ENCODE data around the gene SLC7A6OS. TPM values are rescaled to one million over a fixed set of nuclear protein-coding genes. Genes with fewer than 3 reads are reported as not detected.
"Not testable (repeated sequence)": the region's sequence is repeated elsewhere in the genome, so short reads cannot be mapped to it uniquely, and the experiment has no call there.

SLC7A6OS gene
- total RNA-seq, 2 experiments from 2014 or later = 17.4 to 21.7 TPM

GRCh38 chr16:68296693-68297092 lies 14.1 kb downstream of the SLC7A6OS start:
- no peak for DNase-seq
- Mint-ChIP-seq H3K27me3 (no peaks in the 10 kb centered on the region), H3K9me3 (ENCODE audit: low read depth) (no peaks in the 10 kb centered on the region), H3K4me3 (no peak overlapping the region), H3K4me1 (peaks cover 24% of the 10 kb centered on the region), H3K36me3 (ENCODE audit: low read depth) (peaks cover 65% of the 10 kb centered on the region), H3K27ac (peak overlapping the region; percentile 37)
- POLR2A ChIA-PET = no interaction called here
- CTCF ChIA-PET = interaction anchor here (0.9 to 7.7 kb wide), 5 partner anchors 10 to 35 kb away, joined by 3 to 54 read pairs (median 3); partner anchors contain the start of gene SLC7A6
- no peak for ATAC-seq
- intact Hi-C loops (cut with DNase I, micrococcal nuclease) = no loop called here

- DNase-seq (no peak), ATAC-seq (no peak)
- no peaks in the 10 kb centered on the region for H3K9me3 Mint-ChIP-seq (ENCODE audit: low read depth)
- H3K36me3 Mint-ChIP-seq (ENCODE audit: low read depth) = peaks cover 67% of the 10 kb centered on the region
- intact Hi-C loops (cut with DNase I, micrococcal nuclease) = no loop called here
- no peaks in the 10 kb centered on the region for H3K27me3 Mint-ChIP-seq
- POLR2A ChIA-PET = no interaction called here
- no peak overlapping the region for H3K4me3 Mint-ChIP-seq
- CTCF ChIA-PET = interaction anchor here (1.0 to 7.7 kb wide), 4 partner anchors 10 to 204 kb away, joined by 3 to 54 read pairs (median 4); no protein-coding TSS in a partner anchor
- peak overlapping the region; percentile 37 for H3K27ac Mint-ChIP-seq
- H3K4me1 Mint-ChIP-seq = peaks cover 26% of the 10 kb centered on the region
Observed at GRCh38 chr16:68296291-68296690, 14.5 kb downstream of the SLC7A6OS start.

- Mint-ChIP-seq H3K27ac (peak overlapping the region; percentile 96), H3K4me1 (peaks cover 56% of the 10 kb centered on the region), H3K36me3 (ENCODE audit: low read depth) (peaks cover 61% of the 10 kb centered on the region), H3K27me3 (no peaks in the 10 kb centered on the region), H3K4me3 (no peak overlapping the region), H3K9me3 (ENCODE audit: low read depth) (no peaks in the 10 kb centered on the region)
- no peak for ATAC-seq
- intact Hi-C loops (cut with DNase I, micrococcal nuclease) = no loop called here
- POLR2A ChIA-PET = interaction anchor here (1.3 kb wide), 1 partner anchor 19 kb away, joined by 6 read pairs; the partner anchor contains the start of genes PRMT7 and SLC7A6OS
- DNase-seq = no peak
- CTCF ChIA-PET = interaction anchor here (0.6 to 7.7 kb wide), 8 partner anchors 8 to 31 kb away, joined by 3 to 54 read pairs (median 8); partner anchors contain the start of gene SLC7A6
Observed at GRCh38 chr16:68292425-68292824, 18.3 kb downstream of the SLC7A6OS start.

GRCh38 chr16:68291227-68291626 lies 19.5 kb downstream of the SLC7A6OS start:
- CTCF ChIA-PET = interaction anchor here (0.6 to 7.7 kb wide), 11 partner anchors 8 to 61 kb away, joined by 3 to 54 read pairs (median 6); partner anchors contain the start of gene SLC7A6
- no peaks in the 10 kb centered on the region for H3K27me3 Mint-ChIP-seq
- peak overlapping the region; percentile 96 for H3K27ac Mint-ChIP-seq
- DNase-seq (no peak), ATAC-seq (no peak)
- POLR2A ChIA-PET = interaction anchor here (1.3 kb wide), 1 partner anchor 20 kb away, joined by 6 read pairs; the partner anchor contains the start of genes PRMT7 and SLC7A6OS
- peaks cover 68% of the 10 kb centered on the region for H3K4me1 Mint-ChIP-seq
- no peak overlapping the region for H3K4me3 Mint-ChIP-seq
- peaks cover 64% of the 10 kb centered on the region for H3K36me3 Mint-ChIP-seq (ENCODE audit: low read depth)
- intact Hi-C loops (cut with DNase I, micrococcal nuclease) = no loop called here
- H3K9me3 Mint-ChIP-seq (ENCODE audit: low read depth) = no peaks in the 10 kb centered on the region

- ATAC-seq (no peak), DNase-seq (no peak)
- POLR2A ChIA-PET = interaction anchor here (0.5 to 2.3 kb wide), 6 partner anchors 9 to 26 kb away, joined by 3 to 11 read pairs (median 3); partner anchors contain the start of gene SLC7A6
- peaks cover 62% of the 10 kb centered on the region for H3K36me3 Mint-ChIP-seq (ENCODE audit: low read depth)
- H3K27me3 Mint-ChIP-seq = no peaks in the 10 kb centered on the region
- no peak overlapping the region for H3K4me3 Mint-ChIP-seq
- intact Hi-C loops (cut with DNase I, micrococcal nuclease) = no loop called here
- peaks cover 76% of the 10 kb centered on the region for H3K4me1 Mint-ChIP-seq
- peak overlapping the region; percentile 96 for H3K27ac Mint-ChIP-seq
- CTCF ChIA-PET = interaction anchor here (0.9 to 7.7 kb wide), 13 partner anchors 10 to 54 kb away, joined by 3 to 54 read pairs (median 11); partner anchors contain the start of genes PRMT7, SLC7A6 and SLC7A6OS
- no peaks in the 10 kb centered on the region for H3K9me3 Mint-ChIP-seq (ENCODE audit: low read depth)
Observed at GRCh38 chr16:68290450-68290849, 20.3 kb downstream of the SLC7A6OS start.

- CTCF ChIA-PET = interaction anchor here (0.6 to 7.7 kb wide), 19 partner anchors 10 to 1063 kb away, joined by 3 to 54 read pairs (median 6); partner anchors contain the start of genes PRMT7, SLC7A6 and SLC7A6OS
- POLR2A ChIA-PET = interaction anchor here (0.6 to 2.3 kb wide), 7 partner anchors 8 to 29 kb away, joined by 3 to 11 read pairs (median 4); partner anchors contain the start of gene SLC7A6
- H3K27me3 Mint-ChIP-seq = no peaks in the 10 kb centered on the region
- peak overlapping the region; percentile 0 for H3K4me3 Mint-ChIP-seq
- H3K36me3 Mint-ChIP-seq (ENCODE audit: low read depth) = peaks cover 62% of the 10 kb centered on the region
- ATAC-seq (peak; percentile 77), DNase-seq (peak; percentile 79)
- peak overlapping the region; percentile 96 for H3K27ac Mint-ChIP-seq
- intact Hi-C loops (cut with DNase I, micrococcal nuclease) = loop anchor here (1.0 to 2.0 kb wide), 3 partner anchors 14 to 25 kb away; partner anchors contain the start of gene SLC7A6 (in 1 of the 2)
- H3K9me3 Mint-ChIP-seq (ENCODE audit: low read depth) = no peaks in the 10 kb centered on the region
- peaks cover 83% of the 10 kb centered on the region for H3K4me1 Mint-ChIP-seq
Observed at GRCh38 chr16:68289621-68290329, 21.0 kb downstream of the SLC7A6OS start.

- Mint-ChIP-seq H3K4me1 (peaks cover 88% of the 10 kb centered on the region), H3K9me3 (ENCODE audit: low read depth) (no peaks in the 10 kb centered on the region), H3K4me3 (peak overlapping the region; percentile 0), H3K36me3 (ENCODE audit: low read depth) (peaks cover 62% of the 10 kb centered on the region), H3K27ac (peak overlapping the region; percentile 96), H3K27me3 (no peaks in the 10 kb centered on the region)
- DNase-seq (no peak), ATAC-seq (no peak)
- ChIA-PET POLR2A (interaction anchor here (0.9 to 2.3 kb wide), 4 partner anchors 12 to 30 kb away, joined by 4 to 11 read pairs (median 5); partner anchors contain the start of gene SLC7A6), CTCF (interaction anchor here (0.6 to 6.1 kb wide), 13 partner anchors 10 to 1063 kb away, joined by 3 to 32 read pairs (median 7); partner anchors contain the start of genes PRMT7, SLC7A6 and SLC7A6OS)
- intact Hi-C loops (cut with DNase I, micrococcal nuclease) = loop anchor here (1.0 to 2.0 kb wide), 3 partner anchors 14 to 25 kb away; partner anchors contain the start of gene SLC7A6 (in 1 of the 2)
Observed at GRCh38 chr16:68289202-68289601, 21.5 kb downstream of the SLC7A6OS start.

GRCh38 chr16:68288796-68289195 lies 21.9 kb downstream of the SLC7A6OS start:
- H3K27me3 Mint-ChIP-seq; H3K4me3 Mint-ChIP-seq; ATAC-seq; DNase-seq; H3K9me3 Mint-ChIP-seq (ENCODE audit: low read depth): not testable (repeated sequence)
- Mint-ChIP-seq H3K4me1 (peaks cover 92% of the 10 kb centered on the region), H3K36me3 (ENCODE audit: low read depth) (peaks cover 63% of the 10 kb centered on the region), H3K27ac (peak overlapping the region; percentile 96)
- CTCF ChIA-PET = interaction anchor here (0.6 to 6.1 kb wide), 17 partner anchors 9 to 1064 kb away, joined by 3 to 32 read pairs (median 5); partner anchors contain the start of genes PRMT7, SLC7A6 and SLC7A6OS
- POLR2A ChIA-PET = interaction anchor here (1.0 to 2.3 kb wide), 2 partner anchors 25 to 30 kb away, joined by 5 to 11 read pairs; partner anchors contain the start of gene SLC7A6
- intact Hi-C loops (cut with DNase I, micrococcal nuclease) = loop anchor here (1.0 to 2.0 kb wide), 3 partner anchors 13 to 24 kb away; partner anchors contain the start of gene SLC7A6 (in 1 of the 2)

- Mint-ChIP-seq H3K4me1 (peaks cover 93% of the 10 kb centered on the region), H3K27ac (peak overlapping the region; percentile 96), H3K27me3 (no peaks in the 10 kb centered on the region), H3K9me3 (ENCODE audit: low read depth) (no peaks in the 10 kb centered on the region), H3K36me3 (ENCODE audit: low read depth) (peaks cover 63% of the 10 kb centered on the region), H3K4me3 (no peak overlapping the region)
- ChIA-PET CTCF (interaction anchor here (0.7 to 6.1 kb wide), 14 partner anchors 11 to 227 kb away, joined by 3 to 32 read pairs (median 5); partner anchors contain the start of genes PRMT7, SLC7A6 and SLC7A6OS), POLR2A (interaction anchor here (0.6 kb wide), 1 partner anchor 29 kb away, joined by 4 read pairs; no protein-coding TSS in a partner anchor)
- DNase-seq = no peak
- intact Hi-C loops (cut with DNase I, micrococcal nuclease) = loop anchor here in 1 of 2 experiments (2.0 kb wide), 1 partner anchor 13 kb away; no protein-coding TSS in a partner anchor
- ATAC-seq = no peak
Observed at GRCh38 chr16:68288252-68288650, 22.5 kb downstream of the SLC7A6OS start.

GRCh38 chr16:68287276-68288251 lies 23.2 kb downstream of the SLC7A6OS start:
- Mint-ChIP-seq H3K4me3 (peak overlapping the region; percentile 26), H3K4me1 (peaks cover 96% of the 10 kb centered on the region), H3K27ac (peak overlapping the region; percentile 96), H3K9me3 (ENCODE audit: low read depth) (no peaks in the 10 kb centered on the region), H3K27me3 (no peaks in the 10 kb centered on the region), H3K36me3 (ENCODE audit: low read depth) (peaks cover 65% of the 10 kb centered on the region)
- ChIA-PET POLR2A (interaction anchor here (0.6 to 2.7 kb wide), 2 partner anchors 23 to 30 kb away, joined by 4 to 14 read pairs; partner anchors contain the start of gene SLC7A6), CTCF (interaction anchor here (0.8 to 6.1 kb wide), 17 partner anchors 11 to 42 kb away, joined by 3 to 32 read pairs (median 5); partner anchors contain the start of genes PRMT7, SLC7A6 and SLC7A6OS)
- peak; percentile 34 for ATAC-seq
- intact Hi-C loops (cut with DNase I, micrococcal nuclease) = loop anchor here in 1 of 2 experiments (2.0 kb wide), 2 partner anchors 13 to 23 kb away; partner anchors contain the start of gene SLC7A6
- peak; percentile 64 for DNase-seq
